H9 (cell line): Measurements from ENCODE around the gene B3GALNT2. TPM values are rescaled to one million over a fixed set of nuclear protein-coding genes. Genes with fewer than 3 reads are reported as not detected.

ENCODE experiments used
- DNase-seq: peaks from one replicate; pipeline ENCODE4 v3.0.0-alpha.2; 2017
- H2AFZ ChIP-seq: one replicate; pipeline ENCODE4 v1.6.1; 2013; ENCODE audit warnings: mild to moderate bottlenecking, low read length, control low read depth, moderate library complexity
- H2AK5ac ChIP-seq: 2 replicates; pipeline ENCODE4 v1.6.1; 2013; ENCODE audit warnings: low read length, control low read depth, mixed read lengths; ENCODE audit not compliant: insufficient read length
- H2BK120ac ChIP-seq: one replicate; pipeline ENCODE4 v1.6.1; 2013; ENCODE audit warnings: low read depth, mild to moderate bottlenecking, low read length, control low read depth, inconsistent platforms; ENCODE audit not compliant: poor library complexity, severe bottlenecking
- H2BK12ac ChIP-seq: 2 replicates; pipeline ENCODE4 v1.6.1; 2013; ENCODE audit warnings: low read length, control low read depth, mixed read lengths, low read depth; ENCODE audit not compliant: insufficient read length
- H2BK15ac ChIP-seq: 2 replicates; pipeline ENCODE4 v1.6.1; 2013; ENCODE audit warnings: low read depth, low read length, control low read depth
- H2BK20ac ChIP-seq: one replicate; pipeline ENCODE4 v1.6.1; 2013; ENCODE audit warnings: low read depth, mild to moderate bottlenecking, low read length, control low read depth, inconsistent platforms; ENCODE audit not compliant: poor library complexity, severe bottlenecking
- H2BK5ac ChIP-seq: 2 replicates; pipeline ENCODE4 v1.6.1; 2013; ENCODE audit warnings: low read length, control low read depth, mixed read lengths; ENCODE audit not compliant: insufficient read length
- H3K14ac ChIP-seq: 2 replicates; pipeline ENCODE4 v1.6.1; 2013; ENCODE audit warnings: low read length, control low read depth; ENCODE audit not compliant: insufficient read depth
- H3K18ac ChIP-seq: 2 replicates; pipeline ENCODE4 v1.6.1; 2013; ENCODE audit warnings: low read depth, mild to moderate bottlenecking, mixed read lengths, low read length, control low read depth; ENCODE audit not compliant: insufficient read length
- H3K23ac ChIP-seq: 2 replicates; pipeline ENCODE4 v1.6.1; 2013; ENCODE audit warnings: low read length, control low read depth, mixed read lengths, low read depth; ENCODE audit not compliant: insufficient read length
- H3K23me2 ChIP-seq: 2 replicates; pipeline ENCODE4 v1.6.1; 2013; ENCODE audit warnings: low read depth, mild to moderate bottlenecking, mixed read lengths, low read length, control low read depth; ENCODE audit not compliant: insufficient read length, poor library complexity, severe bottlenecking
- H3K27ac ChIP-seq: 2 replicates; pipeline ENCODE4 v1.5.1; 2013; ENCODE audit warnings: low read length, control low read depth, mixed read lengths, low read depth; ENCODE audit not compliant: insufficient read length
- H3K27me3 ChIP-seq: 2 replicates; pipeline ENCODE4 v1.6.1; 2013; ENCODE audit warnings: low read length, control low read depth, inconsistent platforms; ENCODE audit not compliant: insufficient read depth
- H3K4ac ChIP-seq: 2 replicates; pipeline ENCODE4 v1.6.1; 2013; ENCODE audit warnings: low read depth, mild to moderate bottlenecking, control low read depth, inconsistent platforms, low read length, moderate library complexity
- H3K4me1 ChIP-seq: 2 replicates; pipeline ENCODE4 v1.6.1; 2013; ENCODE audit warnings: low read length, control low read depth, inconsistent platforms; ENCODE audit not compliant: insufficient read depth
- H3K4me2 ChIP-seq: 2 replicates; pipeline ENCODE4 v1.6.1; 2013; ENCODE audit warnings: low read length, control low read depth, mixed read lengths; ENCODE audit not compliant: insufficient read length, insufficient read depth
- H3K56ac ChIP-seq: 2 replicates; pipeline ENCODE4 v1.6.1; 2013; ENCODE audit warnings: low read depth, mild to moderate bottlenecking, mixed read lengths, low read length, control low read depth; ENCODE audit not compliant: insufficient read length
- H3K79me1 ChIP-seq: 2 replicates; pipeline ENCODE4 v1.6.1; 2013; ENCODE audit warnings: low read depth, mild to moderate bottlenecking, moderate library complexity, low read length, control low read depth, inconsistent platforms; ENCODE audit not compliant: insufficient read depth, poor library complexity, severe bottlenecking
- H3K79me2 ChIP-seq: 2 replicates; pipeline ENCODE4 v1.6.1; 2013; ENCODE audit warnings: low read length, control low read depth, inconsistent platforms; ENCODE audit not compliant: insufficient read depth
- H3K9ac ChIP-seq: 2 replicates; pipeline ENCODE4 v1.6.1; 2013; ENCODE audit warnings: low read length, control low read depth, mixed read lengths; ENCODE audit not compliant: insufficient read length; ENCODE audit errors: extremely low read depth
- H3K9me3 ChIP-seq: one replicate; pipeline ENCODE4 v1.6.1; 2013; ENCODE audit warnings: low read depth, low read length, inconsistent platforms; ENCODE audit not compliant: control insufficient read depth
- H3T11ph ChIP-seq: one replicate; pipeline ENCODE4 v1.6.1; 2013; ENCODE audit warnings: mild to moderate bottlenecking, low read length, control low read depth, inconsistent platforms
- H4K20me1 ChIP-seq: one replicate; pipeline ENCODE4 v1.6.1; 2013; ENCODE audit not compliant: control insufficient read depth, insufficient read length, insufficient read depth
- H4K5ac ChIP-seq: 2 replicates; pipeline ENCODE4 v1.6.1; 2013; ENCODE audit warnings: low read depth, mild to moderate bottlenecking, mixed read lengths, low read length, control low read depth; ENCODE audit not compliant: insufficient read length
- H4K8ac ChIP-seq: replicated peaks from 2 replicates; pipeline ENCODE4 v1.6.1; 2013; ENCODE audit warnings: low read length, control low read depth, mixed read lengths, low read depth; ENCODE audit not compliant: insufficient read length
- H4K91ac ChIP-seq: 2 replicates; pipeline ENCODE4 v1.6.1; 2013; ENCODE audit warnings: low read depth, mild to moderate bottlenecking, moderate library complexity, mixed read lengths, low read length, control low read depth; ENCODE audit not compliant: insufficient read length
- H3K27ac Mint-ChIP-seq, 3 experiments: 2 replicates in 2 of 3; 3 replicates in 1 of 3; pipeline ENCODE4 v1.8.0; 2020 to 2021; ENCODE audit warnings: mixed read lengths in 3 of 3, mild to moderate bottlenecking in 1 of 3, moderate library complexity in 1 of 3
- H3K27me3 Mint-ChIP-seq: 2 replicates; pipeline ENCODE4 v1.8.0; 2021; ENCODE audit warnings: low read depth, mild to moderate bottlenecking, moderate library complexity, mixed read lengths
- H3K36me3 Mint-ChIP-seq, 3 experiments: 2 replicates in 2 of 3; 3 replicates in 1 of 3; pipeline ENCODE4 v1.8.0; 2020 to 2021; ENCODE audit warnings: low read depth in 3 of 3, mixed read lengths in 3 of 3; ENCODE audit not compliant: insufficient read depth in 1 of 3
- H3K4me1 Mint-ChIP-seq, 2 experiments: 2 replicates each; pipeline ENCODE4 v1.8.0; 2020; ENCODE audit warnings: mixed read lengths in 2 of 2
- H3K4me3 Mint-ChIP-seq, 2 experiments: 2 replicates in 1 of 2; 3 replicates in 1 of 2; pipeline ENCODE4 v1.8.0; 2020 to 2021; ENCODE audit warnings: mild to moderate bottlenecking in 2 of 2, mixed read lengths in 2 of 2, moderate library complexity in 1 of 2
- H3K9me3 Mint-ChIP-seq, 2 experiments: 2 replicates in 1 of 2; 3 replicates in 1 of 2; pipeline ENCODE4 v1.8.0; 2020; ENCODE audit warnings: mild to moderate bottlenecking in 2 of 2, mixed read lengths in 2 of 2, moderate library complexity in 1 of 2
- WGBS: extraction: QIAGEN DNeasy Blood & Tissue Kit; methylation state at CpG from one replicate; pipeline ENCODE4 v1.1.7; 2013; ENCODE audit warnings: missing lambda C conversion rate, low lambda C conversion rate, mixed read lengths; ENCODE audit not compliant: insufficient read length; ENCODE audit errors: extremely low coverage; 5-methylcytosine and 5-hydroxymethylcytosine counted together
- total RNA-seq: library from RNA; stranded (reverse); gene quantifications from 2 replicates; pipeline ENCODE4 v1.2.1, GENCODE V29; 2021
- TF ChIP-seq, protein P1 (sequence below): fragments of 200-600 bp; sonication (generic); conservative IDR thresholded peaks from 3 replicates; pipeline ENCODE4 v1.8.0; 2021; ENCODE audit warnings: antibody characterized with exemption, mild to moderate bottlenecking

Gene B3GALNT2
- total RNA-seq, 1 experiment from 2014 or later = 27.8 TPM

DNA sequence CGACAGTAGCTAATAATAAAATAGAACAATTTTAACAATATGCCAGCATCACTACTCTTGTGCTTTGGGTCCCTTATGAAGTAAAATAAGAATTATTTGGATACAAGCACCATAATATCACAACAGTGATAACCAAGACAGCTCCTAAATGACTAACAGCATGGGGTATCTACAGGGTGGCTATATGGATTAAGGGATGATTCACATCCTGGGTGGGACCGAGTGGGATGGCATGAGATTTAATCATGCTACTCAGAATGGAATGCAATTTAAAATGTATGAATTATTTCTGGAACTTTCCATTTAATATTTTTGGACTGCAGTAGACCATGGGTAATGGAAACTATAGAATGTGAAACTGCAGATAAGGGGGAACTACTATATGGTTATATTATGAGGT is 28.1 kb upstream of the B3GALNT2 start:
- no peak overlapping the region for H2BK15ac ChIP-seq
- H2BK120ac ChIP-seq = no peak overlapping the region
- H3K9me3 ChIP-seq = no peaks in the 10 kb centered on the region
- no peak overlapping the region for H3K4ac ChIP-seq
- no peak overlapping the region for H2AK5ac ChIP-seq
- H3K23ac ChIP-seq = no peak overlapping the region
- H3K79me2 ChIP-seq = no peaks in the 10 kb centered on the region
- H3K23me2 ChIP-seq = no peaks in the 10 kb centered on the region
- Mint-ChIP-seq H3K36me3 (no peaks in the 10 kb centered on the region), H3K9me3 (no peaks in the 10 kb centered on the region), H3K4me3 (no peak overlapping the region), H3K27me3 (no peaks in the 10 kb centered on the region), H3K27ac (no peak overlapping the region), H3K4me1 (no peaks in the 10 kb centered on the region)
- H4K20me1 ChIP-seq = no peaks in the 10 kb centered on the region
- H2BK12ac ChIP-seq = no peak overlapping the region
- no peak overlapping the region for H2BK5ac ChIP-seq
- no peaks in the 10 kb centered on the region for H3K79me1 ChIP-seq
- TF ChIP-seq, protein P1, sequence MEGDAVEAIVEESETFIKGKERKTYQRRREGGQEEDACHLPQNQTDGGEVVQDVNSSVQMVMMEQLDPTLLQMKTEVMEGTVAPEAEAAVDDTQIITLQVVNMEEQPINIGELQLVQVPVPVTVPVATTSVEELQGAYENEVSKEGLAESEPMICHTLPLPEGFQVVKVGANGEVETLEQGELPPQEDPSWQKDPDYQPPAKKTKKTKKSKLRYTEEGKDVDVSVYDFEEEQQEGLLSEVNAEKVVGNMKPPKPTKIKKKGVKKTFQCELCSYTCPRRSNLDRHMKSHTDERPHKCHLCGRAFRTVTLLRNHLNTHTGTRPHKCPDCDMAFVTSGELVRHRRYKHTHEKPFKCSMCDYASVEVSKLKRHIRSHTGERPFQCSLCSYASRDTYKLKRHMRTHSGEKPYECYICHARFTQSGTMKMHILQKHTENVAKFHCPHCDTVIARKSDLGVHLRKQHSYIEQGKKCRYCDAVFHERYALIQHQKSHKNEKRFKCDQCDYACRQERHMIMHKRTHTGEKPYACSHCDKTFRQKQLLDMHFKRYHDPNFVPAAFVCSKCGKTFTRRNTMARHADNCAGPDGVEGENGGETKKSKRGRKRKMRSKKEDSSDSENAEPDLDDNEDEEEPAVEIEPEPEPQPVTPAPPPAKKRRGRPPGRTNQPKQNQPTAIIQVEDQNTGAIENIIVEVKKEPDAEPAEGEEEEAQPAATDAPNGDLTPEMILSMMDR = no peak
- no peak overlapping the region for H3K9ac ChIP-seq
- H3K4me1 ChIP-seq = no peaks in the 10 kb centered on the region
- no peaks in the 10 kb centered on the region for H3K27me3 ChIP-seq
- DNase-seq = no peak
- no peak overlapping the region for H3K18ac ChIP-seq
- no peak overlapping the region for H2BK20ac ChIP-seq
- no peak overlapping the region for H2AFZ ChIP-seq
- H4K91ac ChIP-seq = no peak overlapping the region
- no peak overlapping the region for H3K27ac ChIP-seq
- no peak overlapping the region for H4K8ac ChIP-seq
- no peak overlapping the region for H3K14ac ChIP-seq
- no peak overlapping the region for H3K4me2 ChIP-seq
- WGBS = no CpG with 5 or more reads among the region's 2 CpGs
- H4K5ac ChIP-seq = no peak overlapping the region
- no peak overlapping the region for H3K56ac ChIP-seq
- no peak overlapping the region for H3T11ph ChIP-seq
